ENCODE data around the gene CCDC27.

DNA sequence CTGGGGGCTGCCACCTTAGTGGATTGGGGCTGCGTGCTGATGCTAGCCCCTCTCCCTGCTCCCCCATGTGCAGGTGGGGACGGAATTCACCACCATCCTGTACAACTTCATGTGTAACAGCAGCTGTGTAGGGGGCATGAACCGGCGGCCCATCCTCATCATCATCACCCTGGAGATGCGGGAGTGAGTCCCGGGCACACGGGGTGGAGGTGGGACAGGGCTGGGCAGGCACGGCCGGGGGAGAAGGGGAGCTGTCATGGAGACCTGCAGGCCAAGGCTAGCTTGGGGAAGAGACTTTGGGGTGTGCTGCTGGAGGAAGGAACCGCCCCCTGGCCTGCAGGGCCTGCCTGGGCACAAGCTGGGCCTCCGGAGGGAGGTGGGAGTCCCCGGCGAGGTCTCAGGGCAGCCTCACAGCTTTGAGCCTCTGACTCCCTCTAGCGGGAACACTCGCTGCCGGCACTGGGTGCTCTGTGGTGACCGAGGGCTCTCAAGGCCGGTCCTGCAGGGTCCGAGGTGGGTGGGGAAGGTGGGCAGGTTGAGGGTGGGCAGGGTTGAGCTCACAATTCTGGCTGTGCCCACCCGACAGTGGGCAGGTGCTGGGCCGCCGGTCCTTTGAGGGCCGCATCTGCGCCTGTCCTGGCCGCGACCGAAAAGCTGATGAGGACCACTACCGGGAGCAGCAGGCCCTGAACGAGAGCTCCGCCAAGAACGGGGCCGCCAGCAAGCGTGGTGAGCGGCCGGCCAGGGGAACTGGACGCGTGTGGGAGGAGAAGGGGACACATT is 25.0 kb upstream of the CCDC27 start:
- TF ChIP-seq CTCF (IDR thresholded peaks at IDR 0.05 in 8 of 11, conservative IDR thresholded peaks at IDR 0.05 in 3 of 11) (peak in 2 of 11 experiments; percentile 16 to 34), POLR2A (IDR thresholded peaks at IDR 0.05) (no peak), POLR2AphosphoS5 (IDR thresholded peaks at IDR 0.05) (no peak)

Measured in spleen (tissue), 7 donors.